Spleen (tissue), 7 donors: Measurements from ENCODE around the gene MFN1.

Experiments
- CTCF ChIP-seq, 11 experiments: fragments of 200-600 bp in 7 of 11; fragments of 450-650 bp in 4 of 11; sonication (generic) in 4 of 11; IDR thresholded peaks in 8 of 11; conservative IDR thresholded peaks in 3 of 11; 1 replicate in 7 of 11; 2 replicates in 4 of 11; pipeline versions ENCODE4 v1.4.0 to v1.8.0; 2016 to 2021; ENCODE audit warnings: antibody characterized with exemption in 11 of 11, inconsistent platforms in 4 of 11, mild to moderate bottlenecking in 1 of 11
- POLR2A ChIP-seq, 3 donors: fragments of 450-650 bp; IDR thresholded peaks; one replicate each; pipeline ENCODE4 v1.5.1; 2017; ENCODE audit warnings: antibody characterized with exemption in 3 of 3, mild to moderate bottlenecking in 1 of 3
- donor health status: DM: no; HTN: no; CAD: no; lungs with moderate emphysema.
- donor health status: DM: no; HTN: no; CAD: no.
- donor health status: DM: no; HTN: no; CAD: no.

DNA sequence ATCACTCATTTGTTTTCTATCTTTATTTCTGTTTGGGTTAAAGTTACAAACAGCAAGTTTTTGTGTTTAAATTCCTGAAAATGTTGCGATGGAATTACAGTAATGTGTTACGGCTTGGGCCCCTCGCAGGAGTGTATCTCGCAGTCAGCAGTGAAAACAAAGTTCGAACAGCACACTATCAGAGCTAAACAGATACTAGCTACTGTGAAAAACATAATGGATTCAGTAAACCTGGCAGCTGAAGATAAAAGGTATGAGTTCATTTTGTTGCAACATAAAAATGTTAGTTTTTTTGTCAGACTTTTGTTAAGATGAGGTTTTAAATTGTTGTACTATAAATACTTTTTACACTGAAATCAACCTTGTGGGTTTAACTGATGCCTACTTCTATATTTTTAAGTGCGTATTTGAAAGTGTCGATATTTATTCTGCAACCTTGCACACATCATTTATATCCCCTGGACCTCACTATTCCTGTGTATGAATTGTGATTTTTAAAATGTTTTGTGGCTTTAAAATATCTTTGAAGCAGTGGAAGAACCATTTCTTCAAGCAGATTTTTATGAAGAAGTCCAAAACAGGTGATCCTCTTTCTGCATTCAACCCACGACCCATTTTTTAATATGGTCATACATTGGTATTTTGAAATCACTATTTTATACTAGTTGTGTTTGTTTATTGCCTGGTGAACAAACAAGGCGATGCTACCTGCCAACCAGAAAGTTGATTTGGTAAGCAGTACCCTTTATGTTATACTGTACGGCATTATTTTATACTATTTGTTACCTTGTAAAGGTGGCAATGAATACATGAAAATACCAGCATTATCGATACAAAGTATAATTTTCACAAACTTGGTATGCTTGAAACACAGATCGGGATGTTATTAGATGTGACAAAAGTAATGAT, 27.8 kb downstream of the MFN1 start:
- no peak for TF ChIP-seq CTCF (IDR thresholded peaks at IDR 0.05 in 8 of 11, conservative IDR thresholded peaks at IDR 0.05 in 3 of 11)
- TF ChIP-seq POLR2A (IDR thresholded peaks at IDR 0.05) = no peak
